IMR-90 (cell line): ENCODE data around the gene PCDHGA3. TPM values are rescaled to one million over a fixed set of nuclear protein-coding genes. Genes with fewer than 3 reads are reported as not detected.

Source experiments
- ATAC-seq: fragments of 200-7000 bp; cut with Tn5 transposase; 2 replicates; pipeline ENCODE4 v1.9.1; 2020; ENCODE audit warnings: low read depth, mild to moderate bottlenecking, moderate library complexity
- BruUV-seq: library from RNA; stranded (reverse); fragments of 400-500 nt; replicated peaks from 2 replicates; lab custom pipeline; 2021; lab: Mats Ljungman, UMichigan
- CTCF ChIA-PET: fragments of 300-600 bp; formaldehyde crosslinking; extraction: SDS; loops from one replicate; lab custom pipeline; 2021; ENCODE audit warnings: antibody characterized with exemption; lab: Yijun Ruan, JAX
- POLR2A ChIA-PET: fragments of 300-600 bp; sonication (Branson Sonifier 250); formaldehyde crosslinking; loops from one replicate; lab custom pipeline; 2022; ENCODE audit warnings: antibody characterized with exemption; ENCODE audit not compliant: unreplicated experiment; lab: Charles Lee
- DNase-seq: peaks from one replicate; pipeline ENCODE4 v3.0.0; 2013
- H2AFZ ChIP-seq: replicated peaks from 2 replicates; pipeline ENCODE3; 2013; ENCODE audit warnings: low read length, mild to moderate bottlenecking; ENCODE audit not compliant: poor library complexity
- H2AK5ac ChIP-seq: 2 replicates; pipeline ENCODE4 v1.6.1; 2013; ENCODE audit warnings: low read depth, low read length, inconsistent platforms
- H2AK9ac ChIP-seq: replicated peaks from 2 replicates; pipeline ENCODE3; 2013; ENCODE audit warnings: mild to moderate bottlenecking, low read depth, low read length, moderate library complexity; ENCODE audit not compliant: poor library complexity
- H2BK120ac ChIP-seq: 2 replicates; pipeline ENCODE4 v1.6.1; 2013; ENCODE audit warnings: low read depth, low read length, inconsistent platforms
- H2BK15ac ChIP-seq: 3 replicates; pipeline ENCODE4 v1.6.1; 2013; ENCODE audit warnings: low read depth, low read length, inconsistent platforms
- H2BK20ac ChIP-seq: 2 replicates; pipeline ENCODE4 v1.6.1; 2013; ENCODE audit warnings: low read depth, mild to moderate bottlenecking, inconsistent platforms, low read length, moderate library complexity
- H2BK5ac ChIP-seq: 2 replicates; pipeline ENCODE4 v1.6.1; 2013; ENCODE audit warnings: mild to moderate bottlenecking, low read depth, low read length, inconsistent platforms; ENCODE audit not compliant: poor library complexity, severe bottlenecking
- H3K14ac ChIP-seq: replicated peaks from 2 replicates; pipeline ENCODE4 v1.6.1; 2013; ENCODE audit warnings: low read depth, low read length, inconsistent platforms
- H3K18ac ChIP-seq: 2 replicates; pipeline ENCODE4 v1.6.1; 2013; ENCODE audit warnings: low read depth, low read length, control low read depth
- H3K23ac ChIP-seq: 2 replicates; pipeline ENCODE4 v1.6.1; 2013; ENCODE audit warnings: low read depth, low read length, inconsistent platforms
- H3K27ac ChIP-seq: 2 replicates; pipeline ENCODE4 v1.5.1; 2013; ENCODE audit warnings: mild to moderate bottlenecking, control low read depth, low read length; ENCODE audit not compliant: insufficient read depth
- H3K27me3 ChIP-seq: 2 replicates; pipeline ENCODE4 v1.6.1; 2013; ENCODE audit warnings: low read length; ENCODE audit not compliant: control insufficient read depth, insufficient read depth
- H3K36me3 ChIP-seq: 2 replicates; pipeline ENCODE4 v1.6.1; 2013; ENCODE audit warnings: low read length, mixed read lengths; ENCODE audit not compliant: control insufficient read depth, insufficient read depth
- H3K4ac ChIP-seq: 2 replicates; pipeline ENCODE4 v1.6.1; 2013; ENCODE audit warnings: low read depth, low read length, inconsistent platforms
- H3K4me1 ChIP-seq: 2 replicates; pipeline ENCODE4 v1.6.1; 2013; ENCODE audit warnings: low read length, mixed read lengths; ENCODE audit not compliant: control insufficient read depth, insufficient read depth
- H3K4me2 ChIP-seq: 2 replicates; pipeline ENCODE4 v1.6.1; 2013; ENCODE audit warnings: low read depth, mild to moderate bottlenecking, control low read depth, low read length, moderate library complexity
- H3K4me3 ChIP-seq: 2 replicates; pipeline ENCODE4 v1.5.1; 2013; ENCODE audit warnings: low read depth, mild to moderate bottlenecking, control low read depth, low read length, moderate library complexity; ENCODE audit not compliant: insufficient read depth
- H3K56ac ChIP-seq: 2 replicates; pipeline ENCODE4 v1.6.1; 2013; ENCODE audit warnings: low read length, inconsistent platforms; ENCODE audit not compliant: insufficient read depth; ENCODE audit errors: extremely low read depth
- H3K79me1 ChIP-seq, 2 experiments: 2 replicates each; pipeline ENCODE4 v1.6.1; 2013; ENCODE audit warnings: low read length in 2 of 2, inconsistent platforms in 1 of 2, low read depth in 1 of 2
- H3K9ac ChIP-seq: 2 replicates; pipeline ENCODE4 v1.6.1; 2013; ENCODE audit warnings: low read depth, low read length, control low read depth
- H3K9me1 ChIP-seq: 2 replicates; pipeline ENCODE4 v1.6.1; 2013; ENCODE audit warnings: low read length, inconsistent platforms; ENCODE audit not compliant: insufficient read depth
- H3K9me3 ChIP-seq: 2 replicates; pipeline ENCODE4 v1.6.1; 2013; ENCODE audit warnings: low read length; ENCODE audit not compliant: control insufficient read depth, insufficient read depth
- H4K20me1 ChIP-seq: 2 replicates; pipeline ENCODE4 v1.6.1; 2013; ENCODE audit warnings: low read length, inconsistent platforms; ENCODE audit not compliant: insufficient read depth
- H4K5ac ChIP-seq: 2 replicates; pipeline ENCODE4 v1.6.1; 2013; ENCODE audit warnings: mild to moderate bottlenecking, low read depth, low read length, control low read depth
- H4K8ac ChIP-seq, 2 experiments: 2 replicates each; pipeline ENCODE4 v1.6.1; 2013; ENCODE audit warnings: low read depth in 2 of 2, low read length in 2 of 2, control low read depth in 1 of 2, inconsistent platforms in 1 of 2
- H4K91ac ChIP-seq: 2 replicates; pipeline ENCODE4 v1.6.1; 2013; ENCODE audit warnings: low read depth, low read length, inconsistent platforms; ENCODE audit not compliant: insufficient read depth
- BHLHE40 ChIP-seq: fragments of 150-350 bp; IDR thresholded peaks from 2 replicates; pipeline ENCODE4 v1.6.1; 2016; ENCODE audit warnings: mild to moderate bottlenecking, low read depth, low read length
- CEBPB ChIP-seq: IDR thresholded peaks from 2 replicates; pipeline ENCODE4 v1.6.1; 2012; ENCODE audit warnings: low read depth, low read length, improper control_type of control experiment
- CHD1 ChIP-seq: IDR thresholded peaks from 2 replicates; pipeline ENCODE4 v1.6.1; 2012; ENCODE audit warnings: low read depth, low read length, improper control_type of control experiment
- FOS ChIP-seq: fragments of 150-350 bp; IDR thresholded peaks from 2 replicates; pipeline ENCODE4 v1.6.1; 2016; ENCODE audit warnings: low read depth, low read length
- MAFK ChIP-seq: IDR thresholded peaks from 2 replicates; pipeline ENCODE4 v1.6.1; 2012; ENCODE audit warnings: low read depth, low read length, improper control_type of control experiment
- MAZ ChIP-seq: IDR thresholded peaks from 2 replicates; pipeline ENCODE4 v1.6.1; 2012; ENCODE audit warnings: low read depth, mild to moderate bottlenecking, low read length, improper control_type of control experiment, moderate library complexity, borderline replicate concordance
- MXI1 ChIP-seq: IDR thresholded peaks from 2 replicates; pipeline ENCODE4 v1.6.1; 2012; ENCODE audit warnings: low read depth, mild to moderate bottlenecking, low read length, moderate library complexity, borderline replicate concordance
- NFE2L2 ChIP-seq: fragments of 150-350 bp; IDR thresholded peaks from 2 replicates; pipeline ENCODE4 v1.6.1; 2016; ENCODE audit warnings: low read depth, mild to moderate bottlenecking, low read length
- POLR2A ChIP-seq: IDR thresholded peaks from 2 replicates; pipeline ENCODE4 v1.6.1; 2012; ENCODE audit warnings: mild to moderate bottlenecking, low read depth, low read length
- RAD21 ChIP-seq: IDR thresholded peaks from 2 replicates; pipeline ENCODE4 v1.6.1; 2012; ENCODE audit warnings: low read length, improper control_type of control experiment
- RCOR1 ChIP-seq: IDR thresholded peaks from 2 replicates; pipeline ENCODE4 v1.6.1; 2012; ENCODE audit warnings: mild to moderate bottlenecking, low read length, improper control_type of control experiment; ENCODE audit not compliant: insufficient replicate concordance
- RFX5 ChIP-seq: IDR thresholded peaks from 2 replicates; pipeline ENCODE4 v1.8.0; 2012; ENCODE audit warnings: low read depth, mild to moderate bottlenecking, low read length, moderate library complexity
- SMC3 ChIP-seq: fragments of 150-350 bp; IDR thresholded peaks from 2 replicates; pipeline ENCODE4 v1.6.1; 2016; ENCODE audit warnings: low read depth, mild to moderate bottlenecking, antibody characterized with exemption, low read length, moderate library complexity
- WGBS, 2 experiments: methylation state at CpG; one replicate each; pipeline versions ENCODE4 v1.1.5 to v1.1.7; 2013; ENCODE audit warnings: missing lambda C conversion rate in 2 of 2; ENCODE audit not compliant: insufficient read length in 1 of 2; ENCODE audit errors: extremely low coverage in 2 of 2; 5-methylcytosine and 5-hydroxymethylcytosine counted together
- dilution Hi-C: fragments of 300-500 bp; cut with HindIII; formaldehyde crosslinking; loops from one replicate; pipeline ENCODE4 v1.14.3; 2018; ENCODE audit warnings: low sequenced_read_pairs; ENCODE audit not compliant: unreplicated experiment
- in situ Hi-C: fragments of 300-500 bp; cut with MboI; formaldehyde crosslinking; loops from 3 replicates; pipeline ENCODE4 v1.14.3; 2019; ENCODE audit warnings: low sequenced_read_pairs, inconsistent platforms, mixed read lengths
- intact Hi-C: fragments of 100-400 bp; cut with micrococcal nuclease; formaldehyde crosslinking; loops from 2 replicates; pipeline ENCODE4 v1.10.0; 2022
- polyA plus RNA-seq, 3 experiments: library from polyadenylated mRNA; depleted of rRNA; stranded (reverse); fragments of >200 nt; gene quantifications; 2 replicates each; pipeline ENCODE4 v1.2.3, GENCODE V29; 2012; ENCODE audit warnings: low replicate concordance in 1 of 3
- total RNA-seq: library from RNA; depleted of rRNA; stranded (reverse); fragments of >200 nt; gene quantifications from 2 replicates; pipeline ENCODE4 v1.2.3, GENCODE V29; 2012
- TF ChIP-seq, protein P1 (sequence below): fragments of 150-350 bp; IDR thresholded peaks from 2 replicates; pipeline ENCODE4 v1.6.1; 2017; ENCODE audit warnings: mild to moderate bottlenecking, antibody characterized with exemption, low read length, low read depth
- TF ChIP-seq, protein P2 (sequence below): conservative IDR thresholded peaks from 2 replicates; pipeline ENCODE4 v1.5.1; 2012; ENCODE audit warnings: mild to moderate bottlenecking, low read depth, low read length, improper control_type of control experiment
- TF ChIP-seq, protein P3 (sequence below): fragments of 150-350 bp; IDR thresholded peaks from 2 replicates; pipeline ENCODE4 v1.6.1; 2016; ENCODE audit warnings: low read depth, mild to moderate bottlenecking, low read length, moderate library complexity, borderline replicate concordance

The PCDHGA3 gene
- total and polyA plus RNA-seq, 2 of the 4 experiments (the other 2 are of a cell fraction) = 1.4 to 1.6 TPM

DNA sequence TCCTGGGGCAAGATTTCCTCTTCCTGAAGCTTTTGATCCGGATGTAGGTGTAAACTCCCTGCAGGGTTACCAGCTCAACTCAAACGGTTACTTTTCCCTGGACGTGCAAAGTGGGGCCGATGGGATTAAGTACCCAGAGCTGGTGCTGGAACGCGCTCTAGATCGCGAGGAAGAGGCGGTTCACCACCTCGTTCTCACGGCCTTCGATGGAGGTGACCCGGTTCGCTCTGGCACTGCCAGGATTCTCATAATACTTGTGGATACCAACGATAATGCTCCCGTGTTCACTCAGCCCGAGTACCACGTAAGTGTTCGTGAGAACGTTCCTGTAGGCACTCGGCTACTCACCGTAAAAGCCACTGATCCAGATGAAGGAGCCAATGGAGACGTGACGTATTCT, 12.0 kb downstream of the PCDHGA3 start:
- TF ChIP-seq RAD21 = no peak
- TF ChIP-seq MAZ = no peak
- no peak for TF ChIP-seq CEBPB
- no peak for TF ChIP-seq RFX5
- TF ChIP-seq, protein P1, sequence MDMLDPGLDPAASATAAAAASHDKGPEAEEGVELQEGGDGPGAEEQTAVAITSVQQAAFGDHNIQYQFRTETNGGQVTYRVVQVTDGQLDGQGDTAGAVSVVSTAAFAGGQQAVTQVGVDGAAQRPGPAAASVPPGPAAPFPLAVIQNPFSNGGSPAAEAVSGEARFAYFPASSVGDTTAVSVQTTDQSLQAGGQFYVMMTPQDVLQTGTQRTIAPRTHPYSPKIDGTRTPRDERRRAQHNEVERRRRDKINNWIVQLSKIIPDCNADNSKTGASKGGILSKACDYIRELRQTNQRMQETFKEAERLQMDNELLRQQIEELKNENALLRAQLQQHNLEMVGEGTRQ = no peak
- no peak for TF ChIP-seq CHD1
- TF ChIP-seq MAFK = no peak
- TF ChIP-seq MXI1 = no peak
- TF ChIP-seq NFE2L2 = no peak
- TF ChIP-seq FOS = no peak
- TF ChIP-seq BHLHE40 = no peak
- TF ChIP-seq POLR2A = no peak
- TF ChIP-seq RCOR1 = no peak
- TF ChIP-seq, protein P2, sequence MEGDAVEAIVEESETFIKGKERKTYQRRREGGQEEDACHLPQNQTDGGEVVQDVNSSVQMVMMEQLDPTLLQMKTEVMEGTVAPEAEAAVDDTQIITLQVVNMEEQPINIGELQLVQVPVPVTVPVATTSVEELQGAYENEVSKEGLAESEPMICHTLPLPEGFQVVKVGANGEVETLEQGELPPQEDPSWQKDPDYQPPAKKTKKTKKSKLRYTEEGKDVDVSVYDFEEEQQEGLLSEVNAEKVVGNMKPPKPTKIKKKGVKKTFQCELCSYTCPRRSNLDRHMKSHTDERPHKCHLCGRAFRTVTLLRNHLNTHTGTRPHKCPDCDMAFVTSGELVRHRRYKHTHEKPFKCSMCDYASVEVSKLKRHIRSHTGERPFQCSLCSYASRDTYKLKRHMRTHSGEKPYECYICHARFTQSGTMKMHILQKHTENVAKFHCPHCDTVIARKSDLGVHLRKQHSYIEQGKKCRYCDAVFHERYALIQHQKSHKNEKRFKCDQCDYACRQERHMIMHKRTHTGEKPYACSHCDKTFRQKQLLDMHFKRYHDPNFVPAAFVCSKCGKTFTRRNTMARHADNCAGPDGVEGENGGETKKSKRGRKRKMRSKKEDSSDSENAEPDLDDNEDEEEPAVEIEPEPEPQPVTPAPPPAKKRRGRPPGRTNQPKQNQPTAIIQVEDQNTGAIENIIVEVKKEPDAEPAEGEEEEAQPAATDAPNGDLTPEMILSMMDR = no peak
- TF ChIP-seq, protein P3, sequence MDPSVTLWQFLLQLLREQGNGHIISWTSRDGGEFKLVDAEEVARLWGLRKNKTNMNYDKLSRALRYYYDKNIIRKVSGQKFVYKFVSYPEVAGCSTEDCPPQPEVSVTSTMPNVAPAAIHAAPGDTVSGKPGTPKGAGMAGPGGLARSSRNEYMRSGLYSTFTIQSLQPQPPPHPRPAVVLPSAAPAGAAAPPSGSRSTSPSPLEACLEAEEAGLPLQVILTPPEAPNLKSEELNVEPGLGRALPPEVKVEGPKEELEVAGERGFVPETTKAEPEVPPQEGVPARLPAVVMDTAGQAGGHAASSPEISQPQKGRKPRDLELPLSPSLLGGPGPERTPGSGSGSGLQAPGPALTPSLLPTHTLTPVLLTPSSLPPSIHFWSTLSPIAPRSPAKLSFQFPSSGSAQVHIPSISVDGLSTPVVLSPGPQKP = no peak
- TF ChIP-seq SMC3 = no peak
- CTCF ChIA-PET = no interaction called here
- Histone ChIP-seq H2AFZ (no peak overlapping the region), H2BK15ac (no peak overlapping the region), H4K8ac (no peak overlapping the region), H3K23ac (no peak overlapping the region), H3K56ac (no peak overlapping the region), H3K9me3 (peaks cover 60% of the 10 kb centered on the region), H2BK120ac (no peak overlapping the region), H4K20me1 (no peaks in the 10 kb centered on the region), H3K18ac (no peak overlapping the region), H2AK5ac (no peak overlapping the region), H3K4me2 (peak overlapping the region; percentile 85; the same call in 1 of the 2 replicates), H2BK20ac (no peak overlapping the region), H2BK5ac (no peak overlapping the region), H3K27ac (no peak overlapping the region), H3K9ac (no peak overlapping the region), H3K4me3 (no peak overlapping the region), H3K14ac (no peak overlapping the region), H2AK9ac (no peak overlapping the region), H3K9me1 (no peaks in the 10 kb centered on the region), H3K4me1 (no peaks in the 10 kb centered on the region), H4K5ac (no peak overlapping the region; the same call in 1 of the 2 replicates), H3K79me1 (no peaks in the 10 kb centered on the region), H3K36me3 (peaks cover 5% of the 10 kb centered on the region; the same call in 1 of the 2 replicates), H3K27me3 (no peaks in the 10 kb centered on the region), H3K4ac (no peak overlapping the region), H4K91ac (no peak overlapping the region)
- intact Hi-C loops (no loop called here), dilution Hi-C loops (no loop called here), in situ Hi-C loops (no loop called here)
- no peak for ATAC-seq
- DNase-seq = no peak
- WGBS, 2 experiments = 48% methylated on average over 17 of the region's 24 CpGs; no CpG with 5 or more reads in 1 of the 2 experiments
- POLR2A ChIA-PET = no interaction called here
- no TSS peak for BruUV-seq
